ENCODE results near the gene MYBBP1A.
A peak's percentile ranks its signal among the peaks of the same experiment; 100 is the strongest.

GRCh38 chr17:4541328-4542002 is 13.7 kb downstream of the MYBBP1A start:
- TF ChIP-seq ZNF274 (IDR thresholded peaks at IDR 0.05; ENCODE audit: low read depth, low read length) = no peak
- no peak for TF ChIP-seq POLR2AphosphoS5 (IDR thresholded peaks at IDR 0.05; ENCODE audit: low read depth, low read length)
- TF ChIP-seq RAD21 (IDR thresholded peaks at IDR 0.05; ENCODE audit: low read depth) = peak; percentile 43
